PFSK-1 (cell line): ENCODE data around the gene EXOC4.

ENCODE experiments used
- POLR2AphosphoS5 ChIP-seq: IDR thresholded peaks from 2 replicates; pipeline ENCODE4 v1.6.1; 2012; ENCODE audit warnings: low read depth, mild to moderate bottlenecking, control low read depth, low read length, moderate library complexity
- SIN3A ChIP-seq: IDR thresholded peaks from 2 replicates; pipeline ENCODE4 v1.6.1; 2012; ENCODE audit warnings: mild to moderate bottlenecking, low read length, moderate library complexity, borderline replicate concordance; ENCODE audit not compliant: insufficient read depth
- TAF1 ChIP-seq: IDR thresholded peaks from 2 replicates; pipeline ENCODE4 v1.6.1; 2012; ENCODE audit warnings: low read length, control low read depth, borderline replicate concordance; ENCODE audit not compliant: insufficient read depth
- TF ChIP-seq, protein P1 (sequence below), 2 experiments: IDR thresholded peaks; 2 replicates each; pipeline versions ENCODE4 v1.6.1 to v1.8.0; 2011 to 2012; ENCODE audit warnings: low read depth in 2 of 2, low read length in 2 of 2, control low read depth in 1 of 2, inconsistent platforms in 1 of 2, mild to moderate bottlenecking in 1 of 2, moderate library complexity in 1 of 2; ENCODE audit not compliant: insufficient read depth in 1 of 2

- no peak for TF ChIP-seq SIN3A
- TF ChIP-seq, protein P1, sequence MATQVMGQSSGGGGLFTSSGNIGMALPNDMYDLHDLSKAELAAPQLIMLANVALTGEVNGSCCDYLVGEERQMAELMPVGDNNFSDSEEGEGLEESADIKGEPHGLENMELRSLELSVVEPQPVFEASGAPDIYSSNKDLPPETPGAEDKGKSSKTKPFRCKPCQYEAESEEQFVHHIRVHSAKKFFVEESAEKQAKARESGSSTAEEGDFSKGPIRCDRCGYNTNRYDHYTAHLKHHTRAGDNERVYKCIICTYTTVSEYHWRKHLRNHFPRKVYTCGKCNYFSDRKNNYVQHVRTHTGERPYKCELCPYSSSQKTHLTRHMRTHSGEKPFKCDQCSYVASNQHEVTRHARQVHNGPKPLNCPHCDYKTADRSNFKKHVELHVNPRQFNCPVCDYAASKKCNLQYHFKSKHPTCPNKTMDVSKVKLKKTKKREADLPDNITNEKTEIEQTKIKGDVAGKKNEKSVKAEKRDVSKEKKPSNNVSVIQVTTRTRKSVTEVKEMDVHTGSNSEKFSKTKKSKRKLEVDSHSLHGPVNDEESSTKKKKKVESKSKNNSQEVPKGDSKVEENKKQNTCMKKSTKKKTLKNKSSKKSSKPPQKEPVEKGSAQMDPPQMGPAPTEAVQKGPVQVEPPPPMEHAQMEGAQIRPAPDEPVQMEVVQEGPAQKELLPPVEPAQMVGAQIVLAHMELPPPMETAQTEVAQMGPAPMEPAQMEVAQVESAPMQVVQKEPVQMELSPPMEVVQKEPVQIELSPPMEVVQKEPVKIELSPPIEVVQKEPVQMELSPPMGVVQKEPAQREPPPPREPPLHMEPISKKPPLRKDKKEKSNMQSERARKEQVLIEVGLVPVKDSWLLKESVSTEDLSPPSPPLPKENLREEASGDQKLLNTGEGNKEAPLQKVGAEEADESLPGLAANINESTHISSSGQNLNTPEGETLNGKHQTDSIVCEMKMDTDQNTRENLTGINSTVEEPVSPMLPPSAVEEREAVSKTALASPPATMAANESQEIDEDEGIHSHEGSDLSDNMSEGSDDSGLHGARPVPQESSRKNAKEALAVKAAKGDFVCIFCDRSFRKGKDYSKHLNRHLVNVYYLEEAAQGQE (IDR thresholded peaks at IDR 0.05; ENCODE audit: insufficient read depth in 1 of 2, low read depth in 2 of 2, low read length in 2 of 2): no peak
- no peak for TF ChIP-seq TAF1
- no peak for TF ChIP-seq POLR2AphosphoS5
These were observed 687.5 kb downstream of the EXOC4 start for GRCh38 chr7:133940368-133940767.
